ENCODE results near the gene VRK1. TPM values are rescaled to one million over a fixed set of nuclear protein-coding genes. Genes with fewer than 3 reads are reported as not detected.
A peak's percentile ranks its signal among the peaks of the same experiment; 100 is the strongest.

Gene VRK1
- total and polyA plus RNA-seq, 5 donors from 2014 or later = 30.1 to 53.1 (median 42.1) TPM

GRCh38 chr14:96914571-96915128, 117.5 kb downstream of the VRK1 start:
- Histone ChIP-seq H3K9me3 (ENCODE audit: control insufficient read depth in 2 of 2, low read length in 2 of 2) (peaks cover 1 to 6% of the 10 kb centered on the region in 2 experiments), H3K36me3 (ENCODE audit: control insufficient read depth, insufficient read depth, low read length) (no peaks in the 10 kb centered on the region), H3K4me3 (ENCODE audit: low read depth, low read length) (no peak overlapping the region), H3K27me3 (ENCODE audit: control insufficient read depth, insufficient read depth, low read length) (no peaks in the 10 kb centered on the region), H3K27ac (ENCODE audit: insufficient read depth, low read length, poor library complexity, severe bottlenecking) (no peak overlapping the region), H3K4me1 (ENCODE audit: control insufficient read depth, insufficient read depth, low read length, poor library complexity, severe bottlenecking) (no peaks in the 10 kb centered on the region)
- peak overlapping the region in 1 of 3 donors; percentile 42 for H3K27ac Mint-ChIP-seq
- peaks cover 0 to 14% (median 7%) of the 10 kb centered on the region in 4 donors for H3K4me1 Mint-ChIP-seq
- no peak overlapping the region for H3K4me3 Mint-ChIP-seq
- H3K9me3 Mint-ChIP-seq = peaks cover 0 to 9% (median 6%) of the 10 kb centered on the region in 7 donors
- H3K27me3 Mint-ChIP-seq = no peaks in the 10 kb centered on the region
- DNase-seq (no peak), ATAC-seq (ENCODE audit: low read depth in 2 of 2) (no peak)
- peaks cover 28% of the 10 kb centered on the region for H3K36me3 Mint-ChIP-seq

DNA sequence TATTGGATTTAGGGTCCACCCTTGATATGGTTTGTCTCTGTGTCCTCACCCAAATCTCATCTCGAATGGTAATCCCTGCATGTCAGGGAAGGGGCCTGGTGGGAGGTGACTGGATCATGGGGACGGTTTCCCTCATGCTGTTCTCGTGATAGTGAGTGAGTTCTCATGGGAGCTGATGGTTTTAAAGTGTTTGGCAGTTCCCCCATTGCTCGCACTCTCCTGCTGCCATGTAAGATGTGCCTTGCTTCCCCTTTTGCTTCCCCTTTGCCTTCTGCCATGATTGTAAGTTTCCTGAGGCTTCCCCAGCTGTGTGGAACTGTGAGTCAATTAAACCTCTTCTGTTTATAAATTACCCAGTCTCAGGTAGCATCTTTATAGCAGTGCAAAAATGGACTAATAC, 118.3 kb downstream of the VRK1 start:
- no peak overlapping the region for H3K27ac Mint-ChIP-seq
- H3K27me3 Mint-ChIP-seq = no peaks in the 10 kb centered on the region
- peaks cover 0 to 6% (median 0%) of the 10 kb centered on the region in 7 donors for H3K9me3 Mint-ChIP-seq
- Histone ChIP-seq H3K36me3 (ENCODE audit: control insufficient read depth, insufficient read depth, low read length) (no peaks in the 10 kb centered on the region), H3K4me1 (ENCODE audit: control insufficient read depth, insufficient read depth, low read length, poor library complexity, severe bottlenecking) (no peaks in the 10 kb centered on the region), H3K27me3 (ENCODE audit: control insufficient read depth, insufficient read depth, low read length) (no peaks in the 10 kb centered on the region), H3K9me3 (ENCODE audit: control insufficient read depth in 2 of 2, low read length in 2 of 2) (no peaks in the 10 kb centered on the region), H3K27ac (ENCODE audit: insufficient read depth, low read length, poor library complexity, severe bottlenecking) (no peak overlapping the region), H3K4me3 (ENCODE audit: low read depth, low read length) (no peak overlapping the region)
- ATAC-seq (ENCODE audit: low read depth in 2 of 2) = no peak
- H3K36me3 Mint-ChIP-seq = peaks cover 20% of the 10 kb centered on the region
- H3K4me1 Mint-ChIP-seq = peaks cover 0 to 14% (median 7%) of the 10 kb centered on the region in 4 donors
- DNase-seq = no peak
- no peak overlapping the region for H3K4me3 Mint-ChIP-seq

- DNase-seq (no peak), ATAC-seq (ENCODE audit: low read depth in 2 of 2) (no peak)
- Mint-ChIP-seq H3K4me1 (peaks cover 0 to 7% (median 3%) of the 10 kb centered on the region in 4 donors), H3K27ac (peak overlapping the region in 1 of 3 donors; percentile 23), H3K9me3 (peaks cover 0 to 5% (median 0%) of the 10 kb centered on the region in 7 donors), H3K4me3 (no peak overlapping the region), H3K27me3 (no peaks in the 10 kb centered on the region), H3K36me3 (peaks cover 14% of the 10 kb centered on the region)
- Histone ChIP-seq H3K27me3 (ENCODE audit: control insufficient read depth, insufficient read depth, low read length) (no peaks in the 10 kb centered on the region), H3K9me3 (ENCODE audit: control insufficient read depth in 2 of 2, low read length in 2 of 2) (no peaks in the 10 kb centered on the region), H3K36me3 (ENCODE audit: control insufficient read depth, insufficient read depth, low read length) (no peaks in the 10 kb centered on the region), H3K4me3 (ENCODE audit: low read depth, low read length) (no peak overlapping the region), H3K27ac (ENCODE audit: insufficient read depth, low read length, poor library complexity, severe bottlenecking) (no peak overlapping the region), H3K4me1 (ENCODE audit: control insufficient read depth, insufficient read depth, low read length, poor library complexity, severe bottlenecking) (no peaks in the 10 kb centered on the region)
Measured at GRCh38 chr14:96916751-96917150, 119.6 kb downstream of the VRK1 start.

DNA sequence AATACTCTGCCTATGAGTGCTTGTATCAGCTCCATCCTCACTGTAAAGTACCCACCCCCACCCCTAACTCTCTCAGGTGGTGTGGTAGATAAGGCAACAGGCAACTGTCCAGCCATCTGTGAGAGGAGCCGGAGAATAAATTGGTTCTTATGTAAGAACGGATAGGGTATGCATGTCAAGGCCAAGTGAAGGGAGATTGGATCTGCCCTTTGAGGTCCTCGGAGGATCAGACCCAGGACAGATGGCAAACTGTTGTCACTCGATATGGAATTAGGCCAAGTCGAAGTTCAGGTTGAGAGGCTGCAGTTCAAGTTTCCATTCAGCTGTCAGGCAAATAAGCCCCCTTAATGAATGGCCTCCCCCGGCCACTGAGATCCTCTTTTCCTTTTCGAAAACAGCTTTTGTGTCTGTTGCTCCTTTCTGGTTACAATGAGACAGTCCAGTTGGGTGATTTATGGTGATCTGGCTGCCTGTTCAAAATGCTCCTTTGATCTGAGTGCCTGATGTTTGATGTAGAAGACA, 120.3 kb downstream of the VRK1 start:
- Histone ChIP-seq H3K9me3 (ENCODE audit: control insufficient read depth in 2 of 2, low read length in 2 of 2) (no peaks in the 10 kb centered on the region), H3K27me3 (ENCODE audit: control insufficient read depth, insufficient read depth, low read length) (no peaks in the 10 kb centered on the region), H3K4me1 (ENCODE audit: control insufficient read depth, insufficient read depth, low read length, poor library complexity, severe bottlenecking) (no peaks in the 10 kb centered on the region), H3K36me3 (ENCODE audit: control insufficient read depth, insufficient read depth, low read length) (no peaks in the 10 kb centered on the region), H3K4me3 (ENCODE audit: low read depth, low read length) (no peak overlapping the region), H3K27ac (ENCODE audit: insufficient read depth, low read length, poor library complexity, severe bottlenecking) (no peak overlapping the region)
- Mint-ChIP-seq H3K27ac (peak overlapping the region in 1 of 3 donors; percentile 2), H3K27me3 (no peaks in the 10 kb centered on the region), H3K4me3 (peak overlapping the region in 1 of 4 donors; percentile 4), H3K9me3 (peaks cover 0 to 6% (median 0%) of the 10 kb centered on the region in 7 donors), H3K36me3 (peaks cover 13% of the 10 kb centered on the region), H3K4me1 (peaks cover 0 to 5% (median 0%) of the 10 kb centered on the region in 4 donors)
- ATAC-seq (ENCODE audit: low read depth in 2 of 2) = no peak
- DNase-seq = no peak

DNA sequence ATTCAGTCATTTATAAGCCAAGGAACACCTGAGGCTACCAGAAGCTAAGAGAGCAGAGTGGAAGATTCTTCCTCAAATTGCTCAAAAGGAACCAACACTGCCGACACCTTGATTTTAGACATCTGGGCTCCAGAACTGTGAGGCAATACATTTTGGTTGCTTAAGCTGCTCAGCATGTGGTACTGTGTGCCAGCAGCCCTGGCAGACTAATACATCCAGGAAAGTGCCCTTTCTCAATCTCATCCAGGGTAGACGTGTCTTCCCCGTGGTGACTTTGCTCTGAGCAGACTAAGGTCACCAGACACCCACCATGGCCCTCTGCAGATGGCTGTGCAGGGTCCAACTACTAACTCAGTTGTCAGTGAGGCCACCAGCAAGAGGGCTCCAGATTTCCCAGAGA, 122.8 kb downstream of the VRK1 start:
- Mint-ChIP-seq H3K27me3 (no peaks in the 10 kb centered on the region), H3K4me3 (no peak overlapping the region), H3K4me1 (peaks cover 0 to 5% (median under 1%) of the 10 kb centered on the region in 4 donors), H3K9me3 (peaks cover 0 to 6% (median 0%) of the 10 kb centered on the region in 7 donors), H3K36me3 (peaks cover 11% of the 10 kb centered on the region), H3K27ac (no peak overlapping the region)
- no peaks in the 10 kb centered on the region for H3K36me3 ChIP-seq (ENCODE audit: control insufficient read depth, insufficient read depth, low read length)
- H3K27me3 ChIP-seq (ENCODE audit: control insufficient read depth, insufficient read depth, low read length) = no peaks in the 10 kb centered on the region
- no peak overlapping the region for H3K27ac ChIP-seq (ENCODE audit: insufficient read depth, low read length, poor library complexity, severe bottlenecking)
- H3K4me3 ChIP-seq (ENCODE audit: low read depth, low read length) = no peak overlapping the region
- H3K4me1 ChIP-seq (ENCODE audit: control insufficient read depth, insufficient read depth, low read length, poor library complexity, severe bottlenecking) = no peaks in the 10 kb centered on the region
- ATAC-seq (ENCODE audit: low read depth in 2 of 2) = no peak
- DNase-seq = no peak
- H3K9me3 ChIP-seq (ENCODE audit: control insufficient read depth in 2 of 2, low read length in 2 of 2) = no peaks in the 10 kb centered on the region

GRCh38 chr14:96920820-96921219, 123.6 kb downstream of the VRK1 start:
- no peaks in the 10 kb centered on the region for H3K9me3 ChIP-seq (ENCODE audit: control insufficient read depth in 2 of 2, low read length in 2 of 2)
- H3K4me3 ChIP-seq (ENCODE audit: low read depth, low read length) = no peak overlapping the region
- H3K36me3 ChIP-seq (ENCODE audit: control insufficient read depth, insufficient read depth, low read length) = no peaks in the 10 kb centered on the region
- no peaks in the 10 kb centered on the region for H3K27me3 ChIP-seq (ENCODE audit: control insufficient read depth, insufficient read depth, low read length)
- Mint-ChIP-seq H3K4me1 (peaks cover 0 to 2% (median under 1%) of the 10 kb centered on the region in 4 donors), H3K4me3 (no peak overlapping the region), H3K27ac (peak overlapping the region in 1 of 3 donors; percentile 29), H3K9me3 (peaks cover 0 to 6% (median 0%) of the 10 kb centered on the region in 7 donors), H3K27me3 (no peaks in the 10 kb centered on the region), H3K36me3 (peaks cover 11% of the 10 kb centered on the region)
- no peak for ATAC-seq (ENCODE audit: low read depth in 2 of 2)
- no peaks in the 10 kb centered on the region for H3K4me1 ChIP-seq (ENCODE audit: control insufficient read depth, insufficient read depth, low read length, poor library complexity, severe bottlenecking)
- DNase-seq = no peak
- H3K27ac ChIP-seq (ENCODE audit: insufficient read depth, low read length, poor library complexity, severe bottlenecking) = no peak overlapping the region

DNA sequence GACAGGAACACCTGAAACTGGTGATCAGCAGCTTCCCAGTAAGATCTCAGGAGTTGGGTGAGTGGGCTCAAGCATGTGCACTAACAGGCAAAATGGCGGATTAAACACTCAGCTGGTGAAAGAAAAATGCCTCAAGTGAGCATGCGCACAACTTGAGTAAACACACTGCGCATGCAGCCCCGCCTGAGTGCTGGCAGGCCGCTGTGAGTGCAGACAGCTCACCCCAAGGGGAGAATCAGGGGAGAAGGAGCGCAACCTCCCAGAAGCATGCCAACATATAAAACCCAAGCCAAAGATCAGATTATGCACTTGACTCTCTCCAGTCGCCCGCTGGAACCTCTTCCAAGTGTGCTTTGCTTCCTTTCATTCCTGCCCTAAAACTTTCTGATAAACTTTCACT, 125.8 kb downstream of the VRK1 start:
- Histone ChIP-seq H3K27ac (ENCODE audit: insufficient read depth, low read length, poor library complexity, severe bottlenecking) (no peak overlapping the region), H3K9me3 (ENCODE audit: control insufficient read depth in 2 of 2, low read length in 2 of 2) (no peaks in the 10 kb centered on the region), H3K36me3 (ENCODE audit: control insufficient read depth, insufficient read depth, low read length) (no peaks in the 10 kb centered on the region), H3K4me1 (ENCODE audit: control insufficient read depth, insufficient read depth, low read length, poor library complexity, severe bottlenecking) (no peaks in the 10 kb centered on the region), H3K27me3 (ENCODE audit: control insufficient read depth, insufficient read depth, low read length) (no peaks in the 10 kb centered on the region), H3K4me3 (ENCODE audit: low read depth, low read length) (no peak overlapping the region)
- ATAC-seq (ENCODE audit: low read depth in 2 of 2) = no peak
- Mint-ChIP-seq H3K27me3 (no peaks in the 10 kb centered on the region), H3K4me1 (peaks cover 0 to 2% (median under 1%) of the 10 kb centered on the region in 4 donors), H3K27ac (peak overlapping the region in 1 of 3 donors; percentile 69), H3K9me3 (peaks cover 0 to 6% (median 0%) of the 10 kb centered on the region in 7 donors), H3K36me3 (peaks cover 5% of the 10 kb centered on the region), H3K4me3 (no peak overlapping the region)
- DNase-seq = no peak

- H3K36me3 ChIP-seq (ENCODE audit: control insufficient read depth, insufficient read depth, low read length) = no peaks in the 10 kb centered on the region
- H3K27me3 ChIP-seq (ENCODE audit: control insufficient read depth, insufficient read depth, low read length) = no peaks in the 10 kb centered on the region
- H3K27ac ChIP-seq (ENCODE audit: insufficient read depth, low read length, poor library complexity, severe bottlenecking) = no peak overlapping the region
- H3K4me1 ChIP-seq (ENCODE audit: control insufficient read depth, insufficient read depth, low read length, poor library complexity, severe bottlenecking) = no peaks in the 10 kb centered on the region
- no peak overlapping the region for H3K4me3 ChIP-seq (ENCODE audit: low read depth, low read length)
- H3K27me3 Mint-ChIP-seq = no peaks in the 10 kb centered on the region
- ATAC-seq (ENCODE audit: low read depth in 2 of 2) (no peak), DNase-seq (no peak)
- peaks cover 0 to 6% (median 0%) of the 10 kb centered on the region in 7 donors for H3K9me3 Mint-ChIP-seq
- no peak overlapping the region for H3K27ac Mint-ChIP-seq
- H3K4me3 Mint-ChIP-seq = no peak overlapping the region
- H3K4me1 Mint-ChIP-seq = peaks cover 0 to 7% (median under 1%) of the 10 kb centered on the region in 4 donors
- peaks cover 12% of the 10 kb centered on the region for H3K36me3 Mint-ChIP-seq
- no peaks in the 10 kb centered on the region for H3K9me3 ChIP-seq (ENCODE audit: control insufficient read depth in 2 of 2, low read length in 2 of 2)
Measured at GRCh38 chr14:96925422-96925821, 128.2 kb downstream of the VRK1 start.
